K562 (cell line): ENCODE measurements around the gene ZNF319.

Experiments
- CTCF ChIP-seq, 3 experiments: IDR thresholded peaks in 2 of 3; conservative IDR thresholded peaks in 1 of 3; 2 replicates each; pipeline ENCODE4 v1.5.1; 2011 to 2012; ENCODE audit warnings: low read length in 3 of 3, mild to moderate bottlenecking in 3 of 3, control low read depth in 2 of 3, improper control_type of control experiment in 1 of 3, inconsistent platforms in 1 of 3, low read depth in 1 of 3, mixed read lengths in 1 of 3, moderate library complexity in 1 of 3; ENCODE audit not compliant: insufficient read depth in 2 of 3
- FOXP1 ChIP-seq: sonication (generic); formaldehyde crosslinking; IDR thresholded peaks from 2 replicates; pipeline ENCODE4 v1.8.0; 2022; ENCODE audit warnings: mild to moderate bottlenecking, missing genetic modification reagents
- HEY1 ChIP-seq: fragments of 250-450 bp; sonication (Bioruptor Pico); IDR thresholded peaks from 2 replicates; pipeline ENCODE4 v1.5.0; 2020; ENCODE audit warnings: mild to moderate bottlenecking, moderate library complexity, borderline replicate concordance
- NFIC ChIP-seq: fragments of 450-650 bp; IDR thresholded peaks from 2 replicates; pipeline ENCODE4 v1.6.1; 2017; ENCODE audit warnings: mild to moderate bottlenecking, inconsistent platforms
- NR2C2 ChIP-seq, 2 experiments: fragments of 200-800 bp in 1 of 2; sonication (Bioruptor generic) in 1 of 2; sonication (generic) in 1 of 2; formaldehyde crosslinking in 1 of 2; IDR thresholded peaks; 2 replicates each; pipeline versions ENCODE4 v1.6.1 to v1.8.0; 2016 to 2022; ENCODE audit warnings: mild to moderate bottlenecking in 1 of 2, missing compliant biosample characterization in 1 of 2, missing genetic modification characterization in 1 of 2, missing genetic modification reagents in 1 of 2
- NR3C1 ChIP-seq: sonication (generic); formaldehyde crosslinking; IDR thresholded peaks from 2 replicates; pipeline ENCODE4 v1.8.1; 2022; ENCODE audit warnings: missing genetic modification reagents
- RNF2 ChIP-seq: sonication (generic); IDR thresholded peaks from 2 replicates; pipeline ENCODE4 v1.6.1; 2016
- TAF1 ChIP-seq: IDR thresholded peaks from 2 replicates; pipeline ENCODE4 v1.6.1; 2011; ENCODE audit warnings: mild to moderate bottlenecking, low read length, moderate library complexity; ENCODE audit not compliant: insufficient read depth, control insufficient read depth, severe bottlenecking; ENCODE audit errors: extremely low read depth
- ZNF224 ChIP-seq: sonication (generic); formaldehyde crosslinking; IDR thresholded peaks from 2 replicates; pipeline ENCODE4 v1.8.0; 2022; ENCODE audit warnings: mild to moderate bottlenecking, missing genetic modification reagents
- ZNF282 ChIP-seq: sonication (generic); formaldehyde crosslinking; IDR thresholded peaks from 2 replicates; pipeline ENCODE4 v1.8.1; 2023; ENCODE audit warnings: missing genetic modification reagents

DNA sequence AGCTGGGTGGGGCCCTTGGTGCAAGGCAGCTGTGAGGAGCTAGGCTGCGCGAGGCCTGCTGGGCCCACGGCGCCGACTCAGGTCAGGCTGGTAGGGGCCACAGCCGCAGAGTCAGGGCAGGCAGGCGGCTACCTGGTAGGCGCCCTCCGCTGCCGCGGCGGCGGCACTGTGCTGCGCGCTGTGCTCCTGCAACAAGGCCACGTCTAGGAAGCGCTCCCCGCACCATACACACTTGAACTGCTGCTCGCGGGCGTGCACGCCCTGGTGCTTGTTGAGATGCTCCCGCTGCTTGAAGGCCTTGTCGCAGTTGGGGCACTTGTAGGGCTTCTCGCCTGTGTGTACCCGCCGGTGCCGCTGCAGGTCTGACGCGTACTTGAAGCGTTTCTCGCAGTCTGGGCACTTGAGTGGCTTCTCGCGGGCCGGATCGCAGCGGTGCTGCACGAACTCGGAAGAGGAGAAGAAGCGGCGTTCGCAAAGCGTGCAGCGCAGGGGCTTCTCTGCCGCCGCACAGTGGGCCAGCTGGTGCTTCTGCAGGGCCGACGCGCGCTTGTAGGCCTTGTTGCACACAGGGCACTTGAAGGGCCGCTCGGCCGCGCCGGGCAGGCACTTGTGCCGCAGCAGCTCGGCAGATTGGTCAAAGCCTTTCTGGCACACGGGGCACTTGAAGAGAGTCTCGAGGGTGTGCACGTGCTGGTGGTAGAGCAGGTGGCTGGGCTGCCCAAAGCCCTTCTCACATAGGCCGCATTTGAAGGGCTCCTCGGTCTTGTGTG, 3.9 kb downstream of the ZNF319 start:
- TF ChIP-seq TAF1, result no peak
- no peak for TF ChIP-seq HEY1
- TF ChIP-seq NFIC, result no peak
- TF ChIP-seq RNF2, result no peak
- no peak for TF ChIP-seq ZNF282 (CRISPR knock-in tag)
- no peak for TF ChIP-seq FOXP1 (CRISPR knock-in tag)
- TF ChIP-seq ZNF224 (CRISPR knock-in tag), result no peak
- TF ChIP-seq NR3C1, result no peak
- TF ChIP-seq CTCF (IDR thresholded peaks at IDR 0.05 in 2 of 3, conservative IDR thresholded peaks at IDR 0.05 in 1 of 3; ENCODE audit: insufficient read depth in 2 of 3, low read depth in 1 of 3, low read length in 3 of 3), result no peak
- TF ChIP-seq NR2C2 (CRISPR knock-in tag; IDR thresholded peaks at IDR 0.05), result no peak
- TF ChIP-seq NR2C2 (tag; IDR thresholded peaks at IDR 0.05), result no peak
